ENCODE data around the gene MCAT.
A peak's percentile ranks its signal among the peaks of the same experiment; 100 is the strongest.

MCAT gene

DNA sequence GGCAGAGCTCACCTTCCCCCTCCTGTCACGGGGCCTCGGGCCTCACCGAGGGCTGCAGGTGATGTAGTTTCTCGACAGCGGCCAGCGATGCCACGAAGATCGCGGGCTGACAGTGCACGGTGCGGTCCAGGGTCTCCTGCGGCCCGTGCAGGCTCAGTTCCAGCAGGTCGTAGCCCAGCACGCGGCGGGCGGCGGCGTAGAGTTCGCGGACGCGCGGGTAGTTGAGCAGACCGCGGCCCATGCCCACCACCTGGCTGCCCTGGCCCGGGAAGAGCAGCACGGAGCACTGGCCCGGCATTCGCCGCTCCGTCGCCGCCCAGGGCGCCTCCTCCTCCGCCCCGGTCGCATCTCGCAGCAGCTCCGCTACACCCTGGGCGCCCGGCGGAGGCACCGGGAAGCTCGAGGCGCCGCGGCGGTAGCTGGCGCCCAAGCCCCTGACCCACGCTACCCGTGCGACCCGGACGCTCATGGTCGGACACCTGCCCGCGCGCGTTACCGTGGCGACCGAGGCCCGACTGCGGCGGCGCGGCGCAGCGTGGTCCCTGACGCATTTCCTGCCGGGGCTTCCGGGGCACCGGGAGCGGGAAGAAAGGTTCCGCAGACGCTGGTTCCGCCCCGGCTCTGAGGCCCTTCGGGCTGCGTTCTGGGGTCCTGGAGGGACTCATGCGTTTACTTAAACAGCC is at the start of gene MCAT:
Gene MCAT (minus strand): TSS at position 519 of the 683 bp plus-strand sequence. CDS start 50 bp downstream, at position 469.
- DNase-seq, result peak; percentile 80

DNA sequence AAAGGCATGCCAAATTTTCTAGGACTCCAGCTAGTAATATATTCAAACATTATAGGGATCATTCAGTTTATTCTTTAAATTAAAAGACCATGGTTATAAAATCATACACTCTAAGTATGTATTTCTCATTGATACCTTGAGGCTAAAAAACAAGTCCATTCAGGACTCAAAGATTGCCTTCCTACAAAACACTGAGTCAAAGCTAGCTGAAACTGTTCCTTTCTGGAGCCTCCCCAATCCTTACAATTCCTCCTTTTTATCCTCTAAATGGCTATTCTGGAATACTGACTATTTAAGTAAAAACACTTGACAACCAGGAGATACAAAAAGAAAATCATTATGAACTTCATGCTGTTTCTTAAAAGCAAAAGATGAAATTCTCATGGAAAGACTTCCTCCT is 48.6 kb upstream of the MCAT start:
- no peak for DNase-seq

GRCh38 chr22:43188829-43189545 is 45.8 kb upstream of the MCAT start:
- DNase-seq, result no peak

GRCh38 chr22:43187171-43188099 is 44.2 kb upstream of the MCAT start:
- peak; percentile 90 for DNase-seq

DNA sequence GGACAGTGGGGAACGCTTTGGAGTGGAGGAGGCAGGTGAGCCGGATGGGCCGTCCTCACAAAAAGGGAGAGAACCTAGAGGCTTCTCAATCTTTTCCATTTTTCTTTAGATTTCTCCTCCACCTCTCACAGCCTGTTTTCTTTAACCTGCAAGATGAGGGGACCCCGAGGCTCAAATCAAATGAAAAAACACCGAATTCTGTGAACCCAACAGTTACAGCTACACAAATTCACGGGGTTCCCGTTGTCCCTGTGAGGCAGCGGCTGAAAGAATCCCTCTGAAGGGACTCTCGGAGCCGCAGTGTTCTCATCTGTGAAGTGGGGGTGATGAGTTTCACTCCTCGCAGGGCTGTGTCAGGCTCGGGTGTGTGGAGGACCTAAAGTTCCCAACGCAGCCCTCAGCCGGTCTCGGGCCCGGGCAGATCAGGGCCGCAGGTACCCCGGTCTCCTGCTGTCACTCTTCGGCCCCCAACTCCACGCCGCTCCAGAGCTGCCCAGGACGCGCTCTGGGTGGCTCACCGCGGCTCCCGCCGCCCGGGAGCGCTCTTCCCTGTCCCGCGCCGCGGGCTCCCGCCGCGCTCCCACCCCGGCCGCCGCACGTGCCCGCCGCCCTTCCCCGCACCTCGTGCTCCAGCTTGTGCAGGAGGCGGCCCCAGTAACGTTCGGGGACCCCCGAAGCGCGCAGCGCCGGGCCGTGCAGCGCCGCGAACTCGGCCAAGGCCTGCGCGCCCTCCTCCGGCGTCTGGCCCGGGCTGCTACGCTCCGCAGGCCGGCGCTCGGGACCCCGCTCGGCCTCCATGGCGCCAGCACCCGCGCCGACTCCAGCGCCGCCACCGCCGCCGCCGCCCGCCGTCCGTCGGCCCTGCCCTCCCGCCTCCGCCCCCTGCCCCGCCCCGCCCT is 43.3 kb upstream of the MCAT start, which contains the start of gene TTLL12:
Gene TTLL12 (minus strand): TSS at position 863 of the 899 bp plus-strand sequence. CDS start 65 bp downstream, at position 798.
- peak; percentile 57 for DNase-seq

DNA sequence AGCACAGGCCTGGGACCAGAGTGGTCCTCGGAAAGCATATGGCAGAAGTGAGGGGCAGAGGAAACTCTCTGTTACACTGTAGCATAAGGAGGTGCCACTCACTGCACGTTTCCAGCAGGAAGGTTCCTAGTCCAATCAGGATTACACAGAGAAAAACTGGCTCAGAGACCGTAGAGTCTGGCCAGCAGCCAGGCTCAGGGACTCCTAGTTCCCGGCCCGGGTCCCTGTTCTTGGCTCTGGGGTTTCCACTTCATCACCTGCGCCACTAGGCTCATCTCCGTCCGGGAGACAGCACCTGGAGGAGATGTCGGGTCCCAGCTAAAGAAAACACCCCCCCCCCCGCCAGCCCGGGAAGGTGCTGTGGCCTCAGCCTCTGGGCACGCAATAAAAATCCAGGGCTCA is 42.7 kb upstream of the MCAT start:
- DNase-seq, result peak; percentile 17

GRCh38 chr22:43183496-43184277 is 40.5 kb upstream of the MCAT start:
- no peak for DNase-seq

DNA sequence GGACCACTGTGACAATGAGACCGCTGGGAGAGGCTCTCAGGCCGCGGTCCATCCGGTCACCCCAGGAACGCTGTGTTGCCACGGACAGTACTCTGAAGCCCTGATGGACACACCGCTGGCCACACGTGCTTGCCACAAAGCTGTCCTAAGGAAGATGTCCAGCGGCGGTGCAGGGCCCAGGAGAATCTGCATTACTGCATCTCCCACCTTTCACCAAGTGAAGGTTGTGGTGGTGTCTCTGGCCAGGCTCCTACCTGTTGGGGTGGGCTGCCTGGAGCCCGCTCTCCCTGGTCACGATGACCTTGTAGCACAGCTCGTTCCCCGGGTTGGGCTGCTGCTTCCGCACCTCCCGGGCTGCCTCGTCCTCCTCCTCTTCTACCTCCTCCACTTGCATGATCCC is 39.5 kb upstream of the MCAT start:
- DNase-seq, result no peak

GRCh38 chr22:43182118-43182517 is 38.9 kb upstream of the MCAT start:
- DNase-seq, result no peak

DNA sequence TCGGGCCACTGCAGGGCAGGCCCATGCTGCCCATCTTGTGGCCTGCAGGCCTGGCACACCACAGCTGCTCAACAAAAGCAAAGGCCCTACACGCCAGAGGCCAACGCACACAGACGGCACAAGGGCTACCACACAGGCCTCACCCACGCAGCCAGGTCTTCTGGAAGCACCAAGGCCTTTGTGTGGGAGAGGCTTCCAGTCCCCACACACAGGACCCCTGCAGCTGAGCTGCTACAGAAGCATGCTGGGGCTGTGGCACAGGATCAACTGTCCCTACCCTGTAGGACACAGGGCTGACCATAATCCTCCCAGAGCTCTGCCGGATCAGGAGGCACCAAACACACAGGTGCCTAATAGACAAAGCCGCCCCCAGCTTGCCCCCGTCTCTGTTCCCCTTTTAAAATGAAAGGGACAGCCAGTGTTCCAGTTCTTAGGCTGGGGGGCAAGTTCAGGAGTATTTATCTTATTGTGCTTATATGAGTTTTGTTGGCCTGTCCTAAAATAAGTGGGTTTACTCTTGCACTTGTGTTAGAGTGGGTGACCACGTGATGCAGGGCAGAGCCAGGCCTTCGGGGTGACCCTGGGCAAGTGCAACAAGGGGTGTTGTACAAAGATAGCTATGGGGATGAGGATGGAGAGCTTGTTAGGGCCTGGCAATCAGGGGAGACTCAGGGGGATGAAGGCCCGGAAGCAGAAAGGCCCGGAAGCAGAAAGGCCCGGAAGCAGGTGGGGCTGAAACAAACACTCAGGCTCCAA is 38.3 kb upstream of the MCAT start:
- no peak for DNase-seq

- no peak for DNase-seq
Measured at GRCh38 chr22:43180670-43181069, 37.5 kb upstream of the MCAT start.

DNA sequence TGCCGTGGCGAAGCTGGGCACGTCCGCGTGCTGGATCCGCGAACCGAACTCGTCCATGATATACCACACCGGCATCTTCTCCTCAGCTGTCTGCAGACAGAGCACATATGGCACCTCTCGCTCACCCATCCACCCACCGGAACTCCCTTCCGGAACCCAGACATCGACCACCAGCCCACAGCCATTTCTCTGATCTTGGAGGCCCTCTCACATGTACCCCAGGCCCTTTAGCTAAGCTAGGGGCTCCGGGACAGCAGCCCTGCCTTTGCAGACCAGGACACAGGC is 36.7 kb upstream of the MCAT start:
- no peak for DNase-seq

- no peak for DNase-seq
Measured at GRCh38 chr22:43179146-43179910, 36.1 kb upstream of the MCAT start.

- DNase-seq, result no peak
Measured at GRCh38 chr22:43177479-43177878, 34.3 kb upstream of the MCAT start.

GRCh38 chr22:43176090-43176489 is 32.9 kb upstream of the MCAT start:
- no peak for DNase-seq

GRCh38 chr22:43174941-43175531 is 31.8 kb upstream of the MCAT start:
- DNase-seq, result peak; percentile 23

GRCh38 chr22:43173976-43174720 is 30.9 kb upstream of the MCAT start:
- no peak for DNase-seq

DNA sequence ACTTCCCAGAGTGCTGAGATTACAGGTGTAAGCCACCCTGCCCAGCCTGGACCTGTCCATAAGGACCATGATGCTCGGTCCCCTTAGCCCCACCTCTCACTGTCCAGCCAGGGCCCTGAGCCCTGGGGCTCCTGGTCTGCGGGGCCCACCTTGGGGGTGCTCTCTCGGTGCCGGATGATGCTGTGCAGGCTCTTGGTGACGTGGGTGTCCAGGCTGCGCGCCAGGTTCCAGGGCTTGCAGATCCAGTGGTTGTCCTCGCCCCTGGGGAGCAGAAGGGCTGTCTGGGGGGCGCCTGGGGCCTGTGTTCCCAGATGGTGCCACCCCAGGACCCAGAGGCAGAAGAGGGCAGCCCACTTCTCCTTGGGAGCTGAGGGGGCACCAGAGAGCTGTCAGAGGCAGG is 30.4 kb upstream of the MCAT start:
- no peak for DNase-seq

DNA sequence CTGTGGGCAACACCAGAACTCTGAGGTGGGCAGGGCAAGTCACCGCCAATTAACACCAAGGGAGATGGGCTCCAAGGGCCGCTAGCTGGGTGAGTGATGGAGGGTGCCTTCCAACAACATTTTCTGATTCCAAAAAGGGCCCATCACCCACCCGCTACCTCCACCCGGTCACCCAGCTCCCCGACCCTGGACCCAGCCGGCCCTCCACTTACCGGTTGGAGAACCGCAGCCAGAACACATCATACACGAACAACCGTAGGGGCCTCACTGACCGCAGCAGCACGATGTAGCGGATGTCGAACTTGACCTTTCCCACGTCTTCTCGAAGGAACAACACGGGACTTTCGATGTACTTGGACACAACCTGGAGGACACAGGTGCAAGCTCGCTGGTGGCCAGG is 29.0 kb upstream of the MCAT start:
- DNase-seq, result no peak
